Testis (tissue), 2 donors: ENCODE data around the gene KRT3.

ENCODE experiments used
- CTCF ChIP-seq, 3 experiments: fragments of 450-650 bp in 2 of 3; fragments of 200-600 bp in 1 of 3; sonication (generic) in 1 of 3; IDR thresholded peaks; one replicate each; pipeline ENCODE4 v1.5.1; 2016 to 2019; ENCODE audit warnings: antibody characterized with exemption in 3 of 3, mild to moderate bottlenecking in 2 of 3, moderate library complexity in 1 of 3
- POLR2A ChIP-seq: fragments of 450-650 bp; IDR thresholded peaks from one replicate; pipeline ENCODE4 v1.6.1; 2017; ENCODE audit warnings: antibody characterized with exemption, mild to moderate bottlenecking, moderate library complexity

- no peak for TF ChIP-seq CTCF (IDR thresholded peaks at IDR 0.05)
- TF ChIP-seq POLR2A, result no peak
Measured at GRCh38 chr12:52833922-52834726, 38.2 kb upstream of the KRT3 start, which contains the start of gene KRT79.
